GM12874 (cell line): ENCODE measurements around the gene NOB1.

Experiments used
- TF ChIP-seq, protein P1 (sequence below): IDR thresholded peaks from 2 replicates; pipeline ENCODE4 v1.5.1; 2011; ENCODE audit warnings: low read depth, mild to moderate bottlenecking, control low read depth, low read length, moderate library complexity; ENCODE audit not compliant: insufficient read depth

The NOB1 gene

DNA sequence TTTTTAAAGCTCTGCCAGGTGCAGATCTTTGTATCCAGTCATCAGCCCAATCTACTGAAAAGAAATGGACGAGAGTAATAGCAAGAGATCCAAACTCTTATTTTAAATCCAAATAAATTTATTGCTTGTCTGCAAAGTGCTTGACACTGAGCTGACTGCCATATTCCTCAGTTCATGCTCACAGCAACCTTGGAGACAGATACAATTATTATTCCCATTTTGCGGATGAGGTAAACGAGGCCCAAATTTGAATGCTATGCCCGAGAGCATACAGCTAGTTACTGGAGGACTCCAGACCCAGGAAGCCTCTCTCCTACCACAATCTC is 620 bp downstream of the NOB1 start:
- TF ChIP-seq, protein P1, sequence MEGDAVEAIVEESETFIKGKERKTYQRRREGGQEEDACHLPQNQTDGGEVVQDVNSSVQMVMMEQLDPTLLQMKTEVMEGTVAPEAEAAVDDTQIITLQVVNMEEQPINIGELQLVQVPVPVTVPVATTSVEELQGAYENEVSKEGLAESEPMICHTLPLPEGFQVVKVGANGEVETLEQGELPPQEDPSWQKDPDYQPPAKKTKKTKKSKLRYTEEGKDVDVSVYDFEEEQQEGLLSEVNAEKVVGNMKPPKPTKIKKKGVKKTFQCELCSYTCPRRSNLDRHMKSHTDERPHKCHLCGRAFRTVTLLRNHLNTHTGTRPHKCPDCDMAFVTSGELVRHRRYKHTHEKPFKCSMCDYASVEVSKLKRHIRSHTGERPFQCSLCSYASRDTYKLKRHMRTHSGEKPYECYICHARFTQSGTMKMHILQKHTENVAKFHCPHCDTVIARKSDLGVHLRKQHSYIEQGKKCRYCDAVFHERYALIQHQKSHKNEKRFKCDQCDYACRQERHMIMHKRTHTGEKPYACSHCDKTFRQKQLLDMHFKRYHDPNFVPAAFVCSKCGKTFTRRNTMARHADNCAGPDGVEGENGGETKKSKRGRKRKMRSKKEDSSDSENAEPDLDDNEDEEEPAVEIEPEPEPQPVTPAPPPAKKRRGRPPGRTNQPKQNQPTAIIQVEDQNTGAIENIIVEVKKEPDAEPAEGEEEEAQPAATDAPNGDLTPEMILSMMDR: no peak

DNA sequence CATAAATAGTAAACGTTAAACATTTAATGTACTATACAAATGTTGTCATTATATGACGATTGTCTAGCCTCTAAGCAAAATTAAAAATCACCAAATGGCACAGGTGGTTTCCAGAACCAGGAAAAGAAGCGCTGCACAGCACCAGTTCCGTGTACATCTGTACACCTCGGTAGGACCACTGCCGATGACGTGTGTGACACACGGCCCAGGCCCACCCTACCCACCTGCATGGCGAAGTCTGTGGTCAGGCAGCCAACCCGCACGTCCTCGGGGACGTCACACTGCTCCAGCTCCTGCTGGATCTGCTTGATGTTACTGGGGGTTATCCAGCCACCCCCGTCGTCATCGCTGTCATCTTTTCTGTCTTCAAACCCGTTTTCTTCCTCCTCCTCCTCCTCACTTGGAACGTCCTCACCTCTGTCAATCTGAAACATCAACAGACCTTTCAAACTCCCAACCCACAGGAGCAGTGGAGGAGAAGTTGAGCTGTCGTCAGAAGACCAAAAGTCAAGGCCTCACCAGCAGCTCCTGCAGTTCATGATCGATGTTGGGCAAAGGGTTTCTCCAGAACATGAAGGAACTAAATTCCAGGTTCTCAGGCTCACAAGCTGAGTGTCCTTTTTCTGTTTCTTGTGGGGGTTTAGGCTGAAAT is 5.9 kb downstream of the NOB1 start:
- TF ChIP-seq, protein P1: no peak

DNA sequence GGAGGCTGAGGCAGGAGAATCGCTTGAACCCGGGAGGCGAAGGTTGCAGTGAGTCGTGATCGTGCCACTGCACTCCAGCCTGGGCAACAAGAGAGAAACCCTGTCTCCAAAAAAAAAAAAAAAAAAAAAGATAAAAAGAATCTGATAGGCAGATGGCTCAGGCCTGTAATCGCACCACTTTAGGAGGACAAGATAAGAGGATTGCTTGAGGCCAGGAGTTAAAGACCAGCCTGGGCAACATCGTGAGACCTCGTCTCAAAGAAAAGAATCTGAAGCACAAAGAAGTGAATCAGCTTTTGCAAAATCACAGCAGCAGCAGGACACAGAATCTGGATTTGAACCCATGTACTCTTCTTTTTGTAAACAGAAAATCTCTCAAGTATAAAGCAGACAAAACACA is 7.6 kb downstream of the NOB1 start:
- TF ChIP-seq, protein P1: no peak

DNA sequence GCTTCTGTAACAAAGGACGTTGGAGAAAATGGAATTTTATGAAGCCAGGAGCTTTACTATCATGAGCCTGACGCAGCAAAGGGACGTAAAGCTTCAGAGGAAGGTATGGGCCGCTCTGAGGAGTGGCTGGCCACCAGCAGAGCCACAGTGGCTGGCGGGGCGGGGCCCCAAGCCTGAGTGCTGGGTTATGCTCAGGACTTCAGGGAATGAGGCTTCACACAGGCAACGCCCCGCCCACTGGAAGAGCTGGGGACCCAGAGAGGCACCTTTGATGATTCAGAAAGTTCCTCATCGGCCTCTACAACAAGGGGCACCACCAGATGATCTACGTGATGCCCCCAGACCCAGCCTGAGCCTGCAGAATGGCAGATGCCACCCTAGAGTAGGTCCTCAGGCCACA is 8.8 kb downstream of the NOB1 start:
- TF ChIP-seq, protein P1: no peak

DNA sequence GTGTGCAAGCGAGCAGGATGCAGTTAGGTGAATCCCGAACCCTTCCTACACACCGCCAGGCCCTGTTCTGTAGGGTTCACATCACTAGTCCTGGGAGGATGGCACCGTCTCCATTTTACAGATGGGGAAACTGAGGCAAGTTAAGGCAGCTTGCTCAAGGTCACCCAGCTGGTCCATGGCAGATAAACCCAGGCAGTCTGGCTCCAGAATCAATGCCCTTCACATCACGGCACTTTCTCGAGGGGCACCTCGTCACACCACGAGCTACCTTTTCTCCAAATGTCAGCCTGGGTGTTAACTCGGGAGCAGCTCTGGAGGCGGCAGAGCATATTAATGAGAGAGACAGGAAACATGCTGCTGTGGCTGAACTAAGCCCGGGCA is 9.5 kb downstream of the NOB1 start:
- TF ChIP-seq, protein P1: no peak

DNA sequence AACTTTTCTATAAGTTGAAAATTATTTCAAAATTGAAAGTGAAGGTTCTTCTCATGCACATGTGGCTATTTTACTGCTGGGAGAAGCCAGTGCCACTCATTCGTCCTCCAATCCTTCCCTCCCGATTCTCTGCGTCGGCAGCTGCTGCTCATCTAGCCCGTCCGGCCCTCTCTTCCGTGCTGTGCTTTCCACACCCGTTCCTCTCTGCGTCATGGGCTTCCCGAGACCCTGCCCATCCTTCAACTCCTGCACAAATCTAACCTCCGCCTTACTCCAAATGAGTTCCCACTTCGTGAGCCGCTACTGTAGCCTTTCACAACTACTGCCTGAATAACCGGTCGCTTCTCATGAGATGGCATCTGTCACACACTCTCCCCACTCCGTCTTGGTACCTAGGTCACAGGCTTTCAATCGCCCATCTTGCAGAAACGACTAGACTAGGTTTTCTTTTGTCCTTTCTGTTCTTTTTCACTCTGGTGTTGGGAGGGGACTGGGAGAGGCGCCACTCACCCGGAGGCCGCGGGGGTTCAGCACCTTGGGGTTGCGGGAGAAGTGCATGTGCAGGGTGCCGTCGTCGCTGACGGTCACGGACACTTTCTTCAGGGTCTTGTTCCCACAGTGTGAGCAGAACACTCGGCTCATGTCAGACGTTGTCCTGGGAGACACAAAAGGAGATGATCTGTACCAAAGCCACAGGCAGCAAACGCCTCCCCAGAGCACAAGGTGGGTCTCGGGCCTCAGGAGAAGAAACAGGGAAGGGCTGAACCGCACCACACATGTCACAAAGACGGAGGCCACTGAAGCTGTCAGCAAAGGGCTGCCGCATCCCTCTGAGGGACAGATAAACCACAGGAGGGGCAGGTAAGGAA is 10.1 kb downstream of the NOB1 start:
- TF ChIP-seq, protein P1: no peak

DNA sequence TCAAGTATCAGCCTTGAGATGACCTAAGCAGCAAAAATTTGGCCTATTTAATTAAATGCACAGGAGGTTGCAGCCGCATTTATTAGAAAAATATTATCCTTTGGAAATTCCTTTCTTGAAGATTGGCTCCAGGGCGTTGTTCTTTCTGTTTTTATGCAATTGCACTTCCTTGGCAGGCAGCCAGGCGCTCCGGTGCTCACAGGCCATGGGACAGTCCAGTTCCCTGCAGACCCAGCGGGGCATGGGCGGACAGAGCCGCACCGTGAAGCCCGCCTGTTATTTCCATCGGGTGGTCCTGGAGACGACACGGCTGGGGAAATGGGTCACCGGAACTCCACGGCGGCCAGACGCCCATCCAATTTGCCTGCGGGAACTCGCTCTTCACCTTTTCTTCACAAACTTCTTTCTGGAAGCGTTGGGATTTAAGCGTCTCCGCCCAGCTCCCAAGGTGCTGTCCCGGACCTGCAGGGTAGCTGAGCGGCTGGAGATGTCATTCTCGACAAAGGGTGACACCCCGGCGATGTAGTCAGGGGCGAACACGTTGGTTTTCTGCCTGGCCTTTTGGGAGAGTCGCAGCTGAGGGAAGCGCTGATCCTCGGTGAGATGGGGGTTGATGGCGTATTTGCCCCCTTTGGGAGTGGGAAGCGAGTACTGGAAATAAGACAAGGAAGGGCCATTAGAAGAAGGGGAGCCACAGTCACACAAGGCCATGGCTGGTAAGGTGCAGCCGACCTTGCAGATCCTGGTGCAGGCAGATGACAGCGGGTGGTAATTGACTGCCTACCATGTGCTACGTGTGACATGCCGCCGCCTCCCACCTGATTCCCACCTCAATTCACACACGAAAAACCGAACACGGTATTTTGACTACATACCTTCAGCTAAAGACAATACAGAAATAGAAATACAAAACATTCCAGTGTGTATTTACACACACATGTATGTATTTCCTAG is 12.5 kb downstream of the NOB1 start:
- TF ChIP-seq, protein P1: no peak
